Measurements from ENCODE around the gene SHISAL2B.
"Not testable (repeated sequence)": the region's sequence is repeated elsewhere in the genome, so short reads cannot be mapped to it uniquely, and the experiment has no call there.

SHISAL2B gene

GRCh38 chr5:64690417-64691151 lies at the start of gene SHISAL2B:
SHISAL2B (plus strand) TSS chr5:64690503; CDS start chr5:64690624, 121 bp downstream.
- peak; percentile 48 for DNase-seq

- no peak for DNase-seq
Observed at GRCh38 chr5:64644831-64645230, 45.5 kb upstream of the SHISAL2B start.

- DNase-seq = no peak
Observed at GRCh38 chr5:64646169-64646568, 44.1 kb upstream of the SHISAL2B start.

- DNase-seq = no peak
Observed at GRCh38 chr5:64649512-64649911, 40.8 kb upstream of the SHISAL2B start.

- DNase-seq = no peak
Observed at GRCh38 chr5:64653766-64654560, 36.3 kb upstream of the SHISAL2B start.

- no peak for DNase-seq
Observed at GRCh38 chr5:64654561-64654938, 35.8 kb upstream of the SHISAL2B start.

- no peak for DNase-seq
Observed at GRCh38 chr5:64655596-64655995, 34.7 kb upstream of the SHISAL2B start.

- peak; percentile 38 for DNase-seq
Observed at GRCh38 chr5:64659289-64659688, 31.0 kb upstream of the SHISAL2B start.

GRCh38 chr5:64663181-64663580 lies 27.1 kb upstream of the SHISAL2B start:
- DNase-seq = not testable (repeated sequence)

GRCh38 chr5:64665243-64665642 lies 25.1 kb upstream of the SHISAL2B start:
- DNase-seq = peak; percentile 58

- no peak for DNase-seq
Observed at GRCh38 chr5:64666078-64666477, 24.2 kb upstream of the SHISAL2B start.

- DNase-seq = no peak
Observed at GRCh38 chr5:64667068-64667467, 23.2 kb upstream of the SHISAL2B start.

GRCh38 chr5:64670277-64670676 lies 20.0 kb upstream of the SHISAL2B start:
- DNase-seq = no peak

- DNase-seq = no peak
Observed at GRCh38 chr5:64671678-64672077, 18.6 kb upstream of the SHISAL2B start.

- no peak for DNase-seq
Observed at GRCh38 chr5:64678374-64678773, 11.9 kb upstream of the SHISAL2B start.

GRCh38 chr5:64680289-64680688 lies 10.0 kb upstream of the SHISAL2B start:
- no peak for DNase-seq

GRCh38 chr5:64682608-64683007 lies 7.7 kb upstream of the SHISAL2B start:
- no peak for DNase-seq

- no peak for DNase-seq
Observed at GRCh38 chr5:64685866-64686265, 4.4 kb upstream of the SHISAL2B start.

GRCh38 chr5:64688391-64688790 lies 1.9 kb upstream of the SHISAL2B start:
- no peak for DNase-seq

- DNase-seq = no peak
Observed at GRCh38 chr5:64688965-64689364, 1.3 kb upstream of the SHISAL2B start.

- DNase-seq = no peak
Observed at GRCh38 chr5:64690104-64690416, 243 bp upstream of the SHISAL2B start.

GRCh38 chr5:64691291-64691690 lies 988 bp downstream of the SHISAL2B start:
- DNase-seq = no peak

- no peak for DNase-seq
Observed at GRCh38 chr5:64693636-64694035, 3.3 kb downstream of the SHISAL2B start.

GRCh38 chr5:64696414-64696813 lies 6.1 kb downstream of the SHISAL2B start:
- not testable (repeated sequence) for DNase-seq

GRCh38 chr5:64700765-64701164 lies 10.5 kb downstream of the SHISAL2B start:
- no peak for DNase-seq

Measured in NCI-H748 treated with DMSO at 0.1 percent for 48 hours (cell line).